Peyer's patch (tissue), 4 donors: ENCODE measurements around the gene SNU13. TPM values are rescaled to one million over a fixed set of nuclear protein-coding genes. Genes with fewer than 3 reads are reported as not detected.
"Not testable (repeated sequence)": the region's sequence is repeated elsewhere in the genome, so short reads cannot be mapped to it uniquely, and the experiment has no call there.

Experiments
- DNase-seq, 3 donors: peaks; one replicate each; pipeline ENCODE4 v3.0.0-alpha.2; 2017 to 2019
- H3K27ac ChIP-seq, 4 donors: fragments of 200-600 bp; sonication (generic); one replicate each; pipeline ENCODE4 v1.5.1; 2016 to 2019
- H3K27me3 ChIP-seq, 2 donors: fragments of 200-600 bp; sonication (generic); one replicate each; pipeline ENCODE4 v1.5.1; 2019
- H3K36me3 ChIP-seq, 3 donors: fragments of 200-600 bp; sonication (generic); one replicate each; pipeline ENCODE4 v1.5.1; 2016 to 2019
- H3K4me1 ChIP-seq, 4 donors: fragments of 200-600 bp; sonication (generic); one replicate each; pipeline ENCODE4 v1.5.1; 2016 to 2019
- H3K4me3 ChIP-seq, 4 donors: fragments of 200-600 bp; sonication (generic); 1 replicate in 3 of 4; 2 replicates in 1 of 4; pipeline ENCODE4 v1.5.1; 2016 to 2019; ENCODE audit warnings: mild to moderate bottlenecking in 1 of 4
- H3K9me3 ChIP-seq, 4 donors: fragments of 200-600 bp; sonication (generic); one replicate each; pipeline ENCODE4 v1.5.1; 2016 to 2019; ENCODE audit warnings: mild to moderate bottlenecking in 1 of 4
- POLR2A ChIP-seq, 2 donors: fragments of 450-650 bp; IDR thresholded peaks; one replicate each; pipeline ENCODE4 v1.5.1; 2017; ENCODE audit warnings: antibody characterized with exemption in 2 of 2, mild to moderate bottlenecking in 2 of 2, moderate library complexity in 2 of 2
- total RNA-seq, 4 donors: library from RNA; depleted of rRNA; stranded (reverse); fragments of >200 nt; gene quantifications; one replicate each; pipeline ENCODE4 v1.1.0, GENCODE V29; 2016
- TF ChIP-seq, protein P1 (sequence below), 6 experiments: fragments of 450-650 bp in 4 of 6; fragments of 200-600 bp in 2 of 6; sonication (generic) in 1 of 6; IDR thresholded peaks; one replicate each; pipeline ENCODE4 v1.5.1; 2017 to 2019; ENCODE audit warnings: antibody characterized with exemption in 6 of 6, mild to moderate bottlenecking in 3 of 6, moderate library complexity in 1 of 6

SNU13 gene
- total RNA-seq, 4 donors from 2014 or later = 51.5 to 87.5 (median 58.6) TPM

- Histone ChIP-seq H3K9me3 (no peaks in the 10 kb centered on the region), H3K36me3 (peaks cover 0 to 99% (median 0%) of the 10 kb centered on the region in 3 donors), H3K4me1 (no peaks in the 10 kb centered on the region), H3K27me3 (no peaks in the 10 kb centered on the region), H3K4me3 (no peak overlapping the region), H3K27ac (no peak overlapping the region)
- TF ChIP-seq, protein P1, sequence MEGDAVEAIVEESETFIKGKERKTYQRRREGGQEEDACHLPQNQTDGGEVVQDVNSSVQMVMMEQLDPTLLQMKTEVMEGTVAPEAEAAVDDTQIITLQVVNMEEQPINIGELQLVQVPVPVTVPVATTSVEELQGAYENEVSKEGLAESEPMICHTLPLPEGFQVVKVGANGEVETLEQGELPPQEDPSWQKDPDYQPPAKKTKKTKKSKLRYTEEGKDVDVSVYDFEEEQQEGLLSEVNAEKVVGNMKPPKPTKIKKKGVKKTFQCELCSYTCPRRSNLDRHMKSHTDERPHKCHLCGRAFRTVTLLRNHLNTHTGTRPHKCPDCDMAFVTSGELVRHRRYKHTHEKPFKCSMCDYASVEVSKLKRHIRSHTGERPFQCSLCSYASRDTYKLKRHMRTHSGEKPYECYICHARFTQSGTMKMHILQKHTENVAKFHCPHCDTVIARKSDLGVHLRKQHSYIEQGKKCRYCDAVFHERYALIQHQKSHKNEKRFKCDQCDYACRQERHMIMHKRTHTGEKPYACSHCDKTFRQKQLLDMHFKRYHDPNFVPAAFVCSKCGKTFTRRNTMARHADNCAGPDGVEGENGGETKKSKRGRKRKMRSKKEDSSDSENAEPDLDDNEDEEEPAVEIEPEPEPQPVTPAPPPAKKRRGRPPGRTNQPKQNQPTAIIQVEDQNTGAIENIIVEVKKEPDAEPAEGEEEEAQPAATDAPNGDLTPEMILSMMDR (IDR thresholded peaks at IDR 0.05) = no peak
- no peak for TF ChIP-seq POLR2A (IDR thresholded peaks at IDR 0.05)
- no peak for DNase-seq
Measured at GRCh38 chr22:41638748-41639147, 49.9 kb downstream of the SNU13 start.

DNA sequence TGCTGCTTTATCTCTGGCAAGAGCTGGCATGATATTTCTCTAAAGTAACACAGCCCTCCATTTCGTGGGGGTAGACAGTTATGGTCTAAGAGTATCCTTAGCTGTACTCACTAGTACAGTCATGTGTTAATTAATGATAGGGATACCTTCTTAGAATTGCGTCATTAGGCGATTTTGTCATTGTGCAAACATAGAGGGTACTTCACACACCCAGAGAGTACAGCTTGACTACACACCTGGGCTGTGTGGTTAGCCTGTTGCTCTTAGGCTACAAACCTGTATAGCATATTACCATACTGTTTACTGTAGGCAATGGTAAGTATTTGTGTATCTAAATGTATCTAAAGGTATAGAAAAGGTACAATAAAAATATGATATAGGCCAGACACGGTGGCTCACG lies 50.5 kb downstream of the SNU13 start:
- no peak overlapping the region for H3K27ac ChIP-seq
- H3K4me1 ChIP-seq = no peaks in the 10 kb centered on the region
- peaks cover 0 to 99% (median 0%) of the 10 kb centered on the region in 3 donors for H3K36me3 ChIP-seq
- no peak overlapping the region for H3K4me3 ChIP-seq
- no peaks in the 10 kb centered on the region for H3K9me3 ChIP-seq
- TF ChIP-seq, protein P1 (IDR thresholded peaks at IDR 0.05) = no peak
- no peak for TF ChIP-seq POLR2A (IDR thresholded peaks at IDR 0.05)
- H3K27me3 ChIP-seq = no peaks in the 10 kb centered on the region
- no peak for DNase-seq

DNA sequence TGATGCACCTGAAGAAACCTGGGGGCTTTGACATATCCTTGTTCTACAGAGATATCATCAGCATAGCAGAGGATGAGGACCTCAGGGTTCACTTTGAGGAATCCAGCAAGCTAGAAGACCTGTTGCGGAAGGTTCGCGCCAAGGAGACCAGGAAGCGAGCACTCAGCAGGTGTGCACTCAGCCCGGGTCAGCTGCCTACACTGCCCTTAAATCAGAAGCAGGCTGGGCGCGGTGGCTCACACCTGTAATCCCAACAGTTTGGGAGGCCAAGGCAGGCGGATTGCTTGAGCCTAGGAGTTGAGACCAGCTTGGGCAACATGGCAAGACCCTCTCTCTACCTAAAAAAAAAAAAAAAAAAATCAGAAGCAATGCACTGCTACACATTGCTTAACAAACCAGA lies 51.0 kb downstream of the SNU13 start:
- H3K4me3 ChIP-seq, H3K27ac ChIP-seq, DNase-seq, H3K27me3 ChIP-seq, H3K9me3 ChIP-seq, H3K4me1 ChIP-seq: not testable (repeated sequence)
- H3K36me3 ChIP-seq = peaks cover 0 to 99% (median 0%) of the 10 kb centered on the region in 3 donors

DNA sequence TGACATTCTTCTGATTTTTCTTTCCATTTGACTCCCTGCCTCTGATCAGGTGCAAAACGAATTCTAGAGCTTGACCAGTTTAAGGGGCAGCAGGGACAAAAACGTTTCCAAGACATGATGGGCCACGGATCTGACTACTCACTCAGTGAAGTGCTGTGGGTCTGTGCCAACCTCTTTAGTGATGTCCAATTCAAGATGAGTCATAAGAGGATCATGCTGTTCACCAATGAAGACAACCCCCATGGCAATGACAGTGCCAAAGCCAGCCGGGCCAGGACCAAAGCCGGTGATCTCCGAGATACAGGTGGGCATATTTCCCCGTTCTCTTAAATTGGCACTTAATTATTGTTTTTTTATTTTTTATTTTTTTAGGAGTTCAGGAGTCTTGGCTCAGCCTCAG lies 52.2 kb downstream of the SNU13 start:
- Histone ChIP-seq H3K27me3 (no peaks in the 10 kb centered on the region), H3K36me3 (peaks cover 0 to 95% (median 0%) of the 10 kb centered on the region in 3 donors), H3K4me3 (no peak overlapping the region), H3K27ac (no peak overlapping the region), H3K9me3 (no peaks in the 10 kb centered on the region), H3K4me1 (no peaks in the 10 kb centered on the region)
- TF ChIP-seq POLR2A (IDR thresholded peaks at IDR 0.05) = no peak
- TF ChIP-seq, protein P1 (IDR thresholded peaks at IDR 0.05) = no peak
- no peak for DNase-seq

GRCh38 chr22:41634610-41635009 lies 54.1 kb downstream of the SNU13 start:
- H3K4me3 ChIP-seq, H3K4me1 ChIP-seq, H3K27me3 ChIP-seq, H3K9me3 ChIP-seq, H3K27ac ChIP-seq, DNase-seq: not testable (repeated sequence)
- H3K36me3 ChIP-seq = peaks cover 0 to 93% (median 0%) of the 10 kb centered on the region in 3 donors

GRCh38 chr22:41631615-41632014 lies 57.1 kb downstream of the SNU13 start:
- not testable (repeated sequence) for H3K27ac ChIP-seq, H3K9me3 ChIP-seq, H3K4me3 ChIP-seq, H3K27me3 ChIP-seq, H3K4me1 ChIP-seq, DNase-seq
- peaks cover 0 to 94% (median 2%) of the 10 kb centered on the region in 3 donors for H3K36me3 ChIP-seq

DNA sequence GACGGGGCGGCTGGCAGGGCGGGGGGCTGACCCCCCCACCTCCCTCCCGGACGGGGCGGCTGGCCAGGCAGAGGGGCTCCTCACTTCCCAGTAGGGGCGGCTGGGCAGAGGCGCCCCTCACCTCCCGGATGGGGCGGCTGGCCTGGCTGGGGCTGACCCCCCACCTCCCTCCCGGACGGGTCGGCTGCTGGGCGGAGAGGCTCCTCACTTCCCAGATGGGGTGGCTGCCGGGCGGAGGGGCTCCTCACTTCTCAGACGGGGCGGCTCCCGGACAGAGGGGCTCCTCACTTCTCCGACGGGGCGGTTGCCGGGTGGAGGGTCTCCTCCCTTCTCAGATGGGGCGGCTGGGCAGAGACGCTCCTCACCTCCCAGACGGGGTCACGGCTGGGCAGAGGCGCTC lies 57.6 kb downstream of the SNU13 start:
- not testable (repeated sequence) for H3K9me3 ChIP-seq, H3K27me3 ChIP-seq, DNase-seq, H3K27ac ChIP-seq, H3K4me3 ChIP-seq, H3K4me1 ChIP-seq
- peaks cover 0 to 94% (median 2%) of the 10 kb centered on the region in 3 donors for H3K36me3 ChIP-seq

GRCh38 chr22:41625577-41625976 lies 63.1 kb downstream of the SNU13 start:
- no peak for DNase-seq
- no peak for TF ChIP-seq POLR2A (IDR thresholded peaks at IDR 0.05)
- TF ChIP-seq, protein P1 (IDR thresholded peaks at IDR 0.05) = no peak
- Histone ChIP-seq H3K9me3 (no peaks in the 10 kb centered on the region), H3K4me3 (no peak overlapping the region), H3K36me3 (peaks cover 0 to 78% (median 2%) of the 10 kb centered on the region in 3 donors), H3K27me3 (no peaks in the 10 kb centered on the region), H3K27ac (no peak overlapping the region), H3K4me1 (peaks cover 2 to 10% (median 8%) of the 10 kb centered on the region in 4 donors)
